Adrenal gland (tissue), 5 donors: ENCODE measurements around the gene ADH1C.

Experiments used
- CTCF ChIP-seq, 6 experiments: fragments of 450-650 bp in 4 of 6; fragments of 200-600 bp in 2 of 6; sonication (generic) in 1 of 6; IDR thresholded peaks; 1 replicate in 5 of 6; 2 replicates in 1 of 6; pipeline versions ENCODE4 v1.5.1 to v1.8.0; 2016 to 2021; ENCODE audit warnings: antibody characterized with exemption in 6 of 6, mild to moderate bottlenecking in 2 of 6, moderate library complexity in 1 of 6
- POLR2A ChIP-seq, 2 donors: fragments of 450-650 bp; IDR thresholded peaks; one replicate each; pipeline ENCODE4 v1.6.1; 2017; ENCODE audit warnings: antibody characterized with exemption in 2 of 2, mild to moderate bottlenecking in 2 of 2, moderate library complexity in 1 of 2
- donor health status: DM: no; HTN: no; CAD: no.

- no peak for TF ChIP-seq CTCF (IDR thresholded peaks at IDR 0.05)
- no peak for TF ChIP-seq POLR2A (IDR thresholded peaks at IDR 0.05)
These were observed 5.4 kb upstream of the ADH1C start for GRCh38 chr4:99357948-99358347.
